ENCODE data around the gene ZNF469. TPM values are rescaled to one million over a fixed set of nuclear protein-coding genes. Genes with fewer than 3 reads are reported as not detected.

Gene ZNF469
- total and polyA plus RNA-seq, 4 donors, result 0.04 to 0.50 (median 0.36) TPM

DNA sequence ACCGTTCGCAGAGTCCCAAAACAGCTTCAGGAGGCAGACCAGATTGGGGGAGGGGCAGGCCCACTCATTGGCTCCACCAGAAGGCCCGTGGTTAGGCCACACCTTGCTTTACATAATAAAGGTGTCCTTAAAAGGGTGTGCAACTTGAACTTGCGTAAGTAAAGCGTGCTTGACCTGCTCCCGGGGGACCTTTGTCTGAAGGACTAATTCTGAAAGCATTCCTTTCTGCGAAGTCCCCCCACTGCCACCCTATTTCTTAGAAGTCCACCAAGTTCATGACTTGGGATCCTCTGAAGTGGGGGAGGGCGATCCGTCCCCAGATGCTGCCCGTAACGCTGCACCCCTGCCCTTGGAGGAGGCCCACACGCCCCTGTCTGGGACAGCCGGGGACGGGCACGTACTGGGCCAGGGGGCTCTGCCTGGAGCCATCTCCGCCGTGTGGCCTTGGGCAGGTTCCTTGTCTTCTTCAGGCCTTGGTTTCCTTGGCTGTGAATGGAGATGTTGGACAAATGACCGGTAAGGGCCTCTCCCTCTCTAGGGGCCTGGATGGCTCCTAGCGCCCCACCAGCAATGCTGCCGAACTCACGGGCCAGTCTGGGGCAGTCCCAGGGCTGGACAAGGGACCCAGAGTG lies 823 bp upstream of the ZNF469 start:
- Histone ChIP-seq H3K4me3 (ENCODE audit: low read depth in 1 of 3, low read length in 3 of 3) (no peak overlapping the region), H3K27me3 (ENCODE audit: control insufficient read depth in 4 of 4, insufficient read depth in 4 of 4, low read length in 3 of 4) (peaks cover 0 to 6% (median 3%) of the 10 kb centered on the region in 4 donors), H3K9ac (ENCODE audit: low read depth in 1 of 2, low read length in 2 of 2) (no peak overlapping the region), H3K36me3 (ENCODE audit: control insufficient read depth in 4 of 4, insufficient read depth in 3 of 4, low read depth in 1 of 4, low read length in 3 of 4) (no peaks in the 10 kb centered on the region), H3K27ac (ENCODE audit: low read depth in 1 of 2, low read length in 2 of 2) (no peak overlapping the region), H3K4me1 (ENCODE audit: control insufficient read depth in 4 of 4, insufficient read depth in 4 of 4, low read length in 3 of 4) (peaks cover 0 to 15% (median 2%) of the 10 kb centered on the region in 4 donors), H3K9me3 (ENCODE audit: control insufficient read depth in 4 of 4, low read length in 3 of 4) (no peaks in the 10 kb centered on the region)
- DNase-seq (ENCODE audit: low spot score), result no peak
- no peak for TF ChIP-seq MAX (IDR thresholded peaks at IDR 0.05)
- TF ChIP-seq, protein P1, sequence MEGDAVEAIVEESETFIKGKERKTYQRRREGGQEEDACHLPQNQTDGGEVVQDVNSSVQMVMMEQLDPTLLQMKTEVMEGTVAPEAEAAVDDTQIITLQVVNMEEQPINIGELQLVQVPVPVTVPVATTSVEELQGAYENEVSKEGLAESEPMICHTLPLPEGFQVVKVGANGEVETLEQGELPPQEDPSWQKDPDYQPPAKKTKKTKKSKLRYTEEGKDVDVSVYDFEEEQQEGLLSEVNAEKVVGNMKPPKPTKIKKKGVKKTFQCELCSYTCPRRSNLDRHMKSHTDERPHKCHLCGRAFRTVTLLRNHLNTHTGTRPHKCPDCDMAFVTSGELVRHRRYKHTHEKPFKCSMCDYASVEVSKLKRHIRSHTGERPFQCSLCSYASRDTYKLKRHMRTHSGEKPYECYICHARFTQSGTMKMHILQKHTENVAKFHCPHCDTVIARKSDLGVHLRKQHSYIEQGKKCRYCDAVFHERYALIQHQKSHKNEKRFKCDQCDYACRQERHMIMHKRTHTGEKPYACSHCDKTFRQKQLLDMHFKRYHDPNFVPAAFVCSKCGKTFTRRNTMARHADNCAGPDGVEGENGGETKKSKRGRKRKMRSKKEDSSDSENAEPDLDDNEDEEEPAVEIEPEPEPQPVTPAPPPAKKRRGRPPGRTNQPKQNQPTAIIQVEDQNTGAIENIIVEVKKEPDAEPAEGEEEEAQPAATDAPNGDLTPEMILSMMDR (IDR thresholded peaks at IDR 0.05; ENCODE audit: low read depth, low read length, missing input control), result no peak
- no peak for TF ChIP-seq TAF1 (conservative IDR thresholded peaks at IDR 0.05)
- 76% methylated on average over 21 of the region's 21 CpGs for WGBS

DNA sequence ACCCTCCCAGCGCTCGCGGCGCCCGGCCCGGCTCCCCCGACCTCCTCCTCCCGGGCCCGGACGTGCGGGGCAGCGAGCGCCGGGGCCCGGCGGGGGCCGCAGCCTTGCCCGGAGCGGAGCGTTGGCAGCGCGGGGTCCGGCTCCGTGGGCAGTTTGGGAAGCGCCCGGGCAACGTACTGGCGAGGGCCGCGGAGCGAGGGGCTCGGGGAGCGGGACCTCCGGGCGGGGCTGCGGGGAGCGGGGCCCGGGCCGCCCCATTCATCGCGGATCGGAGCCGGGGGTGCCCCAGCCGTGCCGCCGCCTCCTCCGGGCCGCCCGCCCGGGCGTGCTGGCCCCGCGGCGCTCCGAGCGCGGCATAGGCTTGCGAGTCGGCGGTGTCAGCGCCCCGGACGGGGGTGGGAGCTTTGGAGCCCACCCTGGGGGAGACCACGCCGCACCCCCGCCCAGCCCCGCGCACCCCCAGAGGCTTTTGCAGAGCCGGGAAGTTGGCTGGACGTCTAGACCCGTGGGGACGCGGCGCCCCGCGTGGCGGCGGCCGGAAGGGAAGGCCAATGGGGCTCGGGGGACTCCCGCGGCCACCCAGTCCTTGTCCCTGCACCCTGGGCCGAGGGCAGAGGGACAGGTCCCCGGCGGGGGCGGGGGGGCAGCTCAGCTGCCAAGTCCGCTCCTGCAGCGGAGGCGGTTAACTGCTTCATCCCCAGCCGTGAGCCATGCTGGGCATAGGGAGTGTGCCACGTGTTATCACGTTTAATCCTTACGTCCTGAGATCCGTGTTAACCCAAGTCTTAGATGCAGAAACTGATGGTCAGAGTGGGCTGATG lies 852 bp downstream of the ZNF469 start:
- H3K4me1 ChIP-seq (ENCODE audit: control insufficient read depth in 4 of 4, insufficient read depth in 4 of 4, low read length in 3 of 4), result peaks cover 0 to 15% (median 2%) of the 10 kb centered on the region in 4 donors
- H3K27me3 ChIP-seq (ENCODE audit: control insufficient read depth in 4 of 4, insufficient read depth in 4 of 4, low read length in 3 of 4), result peaks cover 0 to 6% (median 3%) of the 10 kb centered on the region in 4 donors
- TF ChIP-seq, protein P1 (IDR thresholded peaks at IDR 0.05; ENCODE audit: low read depth, low read length, missing input control), result peak; percentile 21
- no peak for TF ChIP-seq GABPA (IDR thresholded peaks at IDR 0.05 in 1 of 2, conservative IDR thresholded peaks at IDR 0.05 in 1 of 2)
- no peaks in the 10 kb centered on the region for H3K9me3 ChIP-seq (ENCODE audit: control insufficient read depth in 4 of 4, low read length in 3 of 4)
- 1% methylated on average over 94 of the region's 94 CpGs for WGBS
- DNase-seq (ENCODE audit: low spot score), result no peak
- H3K9ac ChIP-seq (ENCODE audit: low read depth in 1 of 2, low read length in 2 of 2), result no peak overlapping the region
- no peaks in the 10 kb centered on the region for H3K36me3 ChIP-seq (ENCODE audit: control insufficient read depth in 4 of 4, insufficient read depth in 3 of 4, low read depth in 1 of 4, low read length in 3 of 4)
- no peak overlapping the region for H3K27ac ChIP-seq (ENCODE audit: low read depth in 1 of 2, low read length in 2 of 2)
- H3K4me3 ChIP-seq (ENCODE audit: low read depth in 1 of 3, low read length in 3 of 3), result peak overlapping the region in 1 of 3 donors; percentile 44

GRCh38 chr16:88384222-88385111 lies 1.7 kb downstream of the ZNF469 start:
- 47% methylated on average over 18 of the region's 18 CpGs for WGBS
- Histone ChIP-seq H3K9ac (ENCODE audit: low read depth in 1 of 2, low read length in 2 of 2) (no peak overlapping the region), H3K27me3 (ENCODE audit: control insufficient read depth in 4 of 4, insufficient read depth in 4 of 4, low read length in 3 of 4) (peaks cover 0 to 4% (median 3%) of the 10 kb centered on the region in 4 donors), H3K4me3 (ENCODE audit: low read depth in 1 of 3, low read length in 3 of 3) (no peak overlapping the region), H3K9me3 (ENCODE audit: control insufficient read depth in 4 of 4, low read length in 3 of 4) (no peaks in the 10 kb centered on the region), H3K4me1 (ENCODE audit: control insufficient read depth in 4 of 4, insufficient read depth in 4 of 4, low read length in 3 of 4) (peaks cover 0 to 15% (median 2%) of the 10 kb centered on the region in 4 donors), H3K27ac (ENCODE audit: low read depth in 1 of 2, low read length in 2 of 2) (no peak overlapping the region), H3K36me3 (ENCODE audit: control insufficient read depth in 4 of 4, insufficient read depth in 3 of 4, low read depth in 1 of 4, low read length in 3 of 4) (no peaks in the 10 kb centered on the region)
- no peak for TF ChIP-seq YY1 (IDR thresholded peaks at IDR 0.05)
- TF ChIP-seq FOXA1 (IDR thresholded peaks at IDR 0.05), result no peak
- TF ChIP-seq HNF4A (conservative IDR thresholded peaks at IDR 0.05), result no peak
- TF ChIP-seq HNF4G (IDR thresholded peaks at IDR 0.05), result no peak
- TF ChIP-seq FOXA2 (IDR thresholded peaks at IDR 0.05), result no peak
- TF ChIP-seq NR2F2 (IDR thresholded peaks at IDR 0.05), result no peak
- TF ChIP-seq, protein P1 (IDR thresholded peaks at IDR 0.05; ENCODE audit: low read depth, low read length, missing input control), result no peak
- no peak for TF ChIP-seq MAX (IDR thresholded peaks at IDR 0.05)
- DNase-seq (ENCODE audit: low spot score), result no peak
